C4-2B (cell line): ENCODE data around the gene BDH1.

Source experiments
- CTCF ChIP-seq: fragments of 450-650 bp; conservative IDR thresholded peaks from 2 replicates; pipeline ENCODE4 v1.5.1; 2017; ENCODE audit warnings: mild to moderate bottlenecking
- ZFX ChIP-seq: fragments of 450-650 bp; IDR thresholded peaks from 2 replicates; pipeline ENCODE4 v1.6.1; 2017

DNA sequence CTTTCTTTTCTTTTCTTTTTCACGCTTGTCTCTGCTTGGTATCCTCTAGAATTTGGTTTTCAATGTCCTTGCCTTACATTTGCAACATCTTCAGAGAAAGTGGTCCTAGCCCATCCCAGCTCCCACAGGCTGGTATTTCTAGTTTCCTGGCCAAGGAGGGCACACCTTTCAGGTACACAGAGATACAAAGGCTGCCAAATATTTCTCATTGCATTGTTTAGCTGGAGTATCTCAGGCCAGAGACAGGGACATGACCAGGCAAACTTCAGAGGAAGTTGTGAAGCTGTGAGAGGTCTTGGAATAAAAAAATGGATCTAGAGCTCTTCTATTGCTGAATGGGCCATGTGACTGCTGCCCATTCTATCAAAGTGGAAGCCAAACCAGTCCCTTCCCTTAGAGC, 68.9 kb downstream of the BDH1 start:
- TF ChIP-seq CTCF, result no peak
- TF ChIP-seq ZFX, result no peak
